ENCODE measurements around the gene SLC39A9. TPM values are rescaled to one million over a fixed set of nuclear protein-coding genes. Genes with fewer than 3 reads are reported as not detected.

SLC39A9 gene
- total RNA-seq, 1 donor from 2014 or later = 61.2 TPM

GRCh38 chr14:69487226-69487625 is 88.7 kb downstream of the SLC39A9 start:
- no peaks in the 10 kb centered on the region for H3K79me2 ChIP-seq (ENCODE audit: low read depth)
- no peak overlapping the region for H3K4me3 Mint-ChIP-seq
- peaks cover 47% of the 10 kb centered on the region for H3K27me3 Mint-ChIP-seq (ENCODE audit: insufficient read depth, low read depth)
- peak overlapping the region; percentile 43 for H3K4me2 ChIP-seq
- DNase-seq (ENCODE audit: low spot score) = peak; percentile 60
- H3F3A ChIP-seq (ENCODE audit: low read depth) = peaks cover 11% of the 10 kb centered on the region
- no peak overlapping the region for H3K27ac Mint-ChIP-seq
- TF ChIP-seq EZH2 (IDR thresholded peaks at IDR 0.05) (no peak), CTCF (IDR thresholded peaks at IDR 0.05) (no peak), EZH2phosphoT487 (IDR thresholded peaks at IDR 0.05) (no peak)
- no peak overlapping the region for H3K27ac ChIP-seq
- peaks cover 40% of the 10 kb centered on the region for H3K4me1 Mint-ChIP-seq
- no peaks in the 10 kb centered on the region for H3K36me3 Mint-ChIP-seq
- no peak overlapping the region for H2AFZ ChIP-seq (replicated peaks)
- no peak overlapping the region for H3K9ac ChIP-seq
- H3K27me3 ChIP-seq = peaks cover 76% of the 10 kb centered on the region
- H3K4me1 ChIP-seq = peaks cover 29% of the 10 kb centered on the region
- peaks cover 45% of the 10 kb centered on the region for H4K20me1 ChIP-seq (ENCODE audit: low read depth)
- no peaks in the 10 kb centered on the region for H3K36me3 ChIP-seq
- no peaks in the 10 kb centered on the region for H3K9me3 ChIP-seq (ENCODE audit: low read depth)
- H3K4me3 ChIP-seq = no peak overlapping the region
- no peaks in the 10 kb centered on the region for H3K9me3 Mint-ChIP-seq

DNA sequence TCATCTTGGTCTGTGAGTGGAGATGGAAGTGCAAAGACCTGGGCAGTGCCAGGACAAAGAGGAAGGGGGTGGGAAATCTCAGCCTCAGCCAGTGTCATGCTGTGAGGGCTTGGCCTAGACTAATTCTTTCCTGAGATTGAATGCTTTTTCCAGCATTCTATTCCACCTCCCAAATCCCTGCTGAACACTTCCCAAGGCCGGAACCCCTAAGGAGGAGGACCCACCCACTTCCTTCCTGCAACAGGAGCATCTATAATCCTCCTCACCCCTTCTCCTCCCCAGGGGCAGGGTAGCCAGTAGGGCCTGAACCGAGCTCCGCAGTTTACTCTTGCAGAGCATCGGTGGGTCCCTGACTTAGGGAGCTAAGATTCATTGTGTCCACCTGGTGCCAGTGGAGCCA is 89.3 kb downstream of the SLC39A9 start:
- H3K9ac ChIP-seq = no peak overlapping the region
- H3K27ac ChIP-seq = no peak overlapping the region
- TF ChIP-seq EZH2phosphoT487 (IDR thresholded peaks at IDR 0.05) (no peak), CTCF (IDR thresholded peaks at IDR 0.05) (no peak), EZH2 (IDR thresholded peaks at IDR 0.05) (no peak)
- H3K79me2 ChIP-seq (ENCODE audit: low read depth) = no peaks in the 10 kb centered on the region
- DNase-seq (ENCODE audit: low spot score) = peak; percentile 42
- H3K9me3 ChIP-seq (ENCODE audit: low read depth) = no peaks in the 10 kb centered on the region
- peak overlapping the region; percentile 43 for H3K4me2 ChIP-seq
- H2AFZ ChIP-seq (replicated peaks) = no peak overlapping the region
- Mint-ChIP-seq H3K27me3 (ENCODE audit: insufficient read depth, low read depth) (peaks cover 42% of the 10 kb centered on the region), H3K4me1 (peaks cover 37% of the 10 kb centered on the region), H3K36me3 (no peaks in the 10 kb centered on the region), H3K27ac (no peak overlapping the region), H3K9me3 (no peaks in the 10 kb centered on the region), H3K4me3 (no peak overlapping the region)
- H4K20me1 ChIP-seq (ENCODE audit: low read depth) = peaks cover 42% of the 10 kb centered on the region
- H3K36me3 ChIP-seq = no peaks in the 10 kb centered on the region
- peaks cover 9% of the 10 kb centered on the region for H3F3A ChIP-seq (ENCODE audit: low read depth)
- H3K4me1 ChIP-seq = peaks cover 29% of the 10 kb centered on the region
- H3K27me3 ChIP-seq = peaks cover 75% of the 10 kb centered on the region
- H3K4me3 ChIP-seq = no peak overlapping the region

DNA sequence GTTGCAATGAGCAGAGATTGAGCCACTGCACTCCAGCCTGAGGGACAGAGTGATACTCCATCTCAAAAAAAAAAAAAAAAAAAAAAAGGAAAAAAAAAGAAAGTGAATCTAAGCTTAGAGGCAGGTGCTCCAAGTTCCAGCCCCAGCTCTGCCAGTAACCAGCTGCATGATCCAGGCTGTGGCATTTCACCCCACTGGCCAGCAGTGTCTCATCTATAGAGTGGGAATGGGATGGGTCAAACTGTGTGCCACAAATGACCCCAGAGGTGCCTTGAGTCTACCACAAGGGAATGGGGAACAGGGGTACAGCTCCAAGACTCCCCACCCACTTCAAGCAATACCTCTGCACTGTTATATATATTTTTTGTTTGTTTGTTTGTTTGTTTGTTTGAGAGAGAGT is 91.0 kb downstream of the SLC39A9 start:
- H3K9me3 ChIP-seq (ENCODE audit: low read depth) = no peaks in the 10 kb centered on the region
- H2AFZ ChIP-seq (replicated peaks) = no peak overlapping the region
- no peaks in the 10 kb centered on the region for H3K36me3 ChIP-seq
- H3K4me3 ChIP-seq = no peak overlapping the region
- no peaks in the 10 kb centered on the region for H3K79me2 ChIP-seq (ENCODE audit: low read depth)
- peaks cover 58% of the 10 kb centered on the region for H3K27me3 ChIP-seq
- H3K36me3 Mint-ChIP-seq = no peaks in the 10 kb centered on the region
- H3K27me3 Mint-ChIP-seq (ENCODE audit: insufficient read depth, low read depth) = peaks cover 33% of the 10 kb centered on the region
- H4K20me1 ChIP-seq (ENCODE audit: low read depth) = peaks cover 28% of the 10 kb centered on the region
- peaks cover 20% of the 10 kb centered on the region for H3K4me1 ChIP-seq
- H3K4me2 ChIP-seq = no peak overlapping the region
- no peak overlapping the region for H3K27ac ChIP-seq
- H3K4me1 Mint-ChIP-seq = peaks cover 29% of the 10 kb centered on the region
- DNase-seq (ENCODE audit: low spot score) = no peak
- no peak overlapping the region for H3K4me3 Mint-ChIP-seq
- no peak overlapping the region for H3K9ac ChIP-seq
- TF ChIP-seq EZH2 (IDR thresholded peaks at IDR 0.05) (no peak), EZH2phosphoT487 (IDR thresholded peaks at IDR 0.05) (no peak), CTCF (IDR thresholded peaks at IDR 0.05) (no peak)
- no peaks in the 10 kb centered on the region for H3K9me3 Mint-ChIP-seq
- peaks cover 9% of the 10 kb centered on the region for H3F3A ChIP-seq (ENCODE audit: low read depth)
- H3K27ac Mint-ChIP-seq = no peak overlapping the region

Measured in neural progenitor cell (in vitro differentiated cells).